GM21723 (cell line): Measurements from ENCODE around the gene AGRN.
A peak's percentile ranks its signal among the peaks of the same experiment; 100 is the strongest.
"Not testable (repeated sequence)": the region's sequence is repeated elsewhere in the genome, so short reads cannot be mapped to it uniquely, and the experiment has no call there.

ENCODE experiments used
- ATAC-seq: cut with Tn5 transposase; IDR thresholded peaks from one replicate; pipeline ENCODE4 v1.9.1; 2021; ENCODE audit warnings: mild to moderate bottlenecking, moderate library complexity; ENCODE audit not compliant: unreplicated experiment

The AGRN gene

GRCh38 chr1:1018321-1018685, 1.6 kb upstream of the AGRN start:
- not testable (repeated sequence) for ATAC-seq

DNA sequence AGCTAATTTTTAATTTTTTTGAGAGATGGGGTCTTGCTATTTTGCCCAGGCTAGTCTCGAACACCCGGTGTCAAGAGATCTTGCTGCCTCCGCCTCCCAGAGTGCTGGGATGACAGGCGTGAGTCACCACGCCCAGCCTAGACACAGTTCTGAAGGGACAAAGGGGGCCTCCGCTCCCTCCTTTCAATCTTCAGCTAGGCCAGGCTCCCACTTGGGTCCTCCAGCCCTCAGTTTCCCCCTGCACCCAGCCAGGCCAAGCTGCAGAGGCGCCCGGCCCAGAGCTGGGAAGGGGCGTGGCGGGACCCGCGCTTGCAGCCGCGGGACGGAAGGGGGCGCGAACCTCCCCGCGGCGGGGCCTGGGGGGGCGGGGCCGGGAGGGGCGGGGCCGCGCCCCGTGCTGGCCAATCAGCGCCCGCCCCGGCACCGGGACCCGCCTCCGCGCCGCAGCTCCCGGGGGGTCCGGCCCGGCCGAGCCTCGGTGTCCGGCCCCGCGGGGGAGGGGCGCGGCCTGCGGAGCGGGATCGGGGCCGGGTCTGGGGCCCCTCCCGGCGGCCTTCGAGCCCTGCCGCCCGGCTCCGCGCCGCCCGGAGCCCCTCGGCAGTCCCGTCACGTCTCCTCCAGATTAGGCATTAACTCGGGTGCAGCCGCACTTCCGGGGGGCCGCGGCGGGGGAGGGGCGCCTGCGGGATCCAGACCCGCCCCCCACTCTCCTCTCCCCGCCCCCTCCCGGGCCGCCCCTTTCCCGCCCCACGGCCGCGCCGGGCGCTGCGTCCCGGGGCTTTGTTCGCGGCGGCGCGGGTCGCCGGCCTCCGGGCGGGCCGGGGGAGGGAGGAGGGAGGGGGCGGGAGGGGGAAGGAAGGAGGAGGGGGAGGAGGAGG, 559 bp upstream of the AGRN start:
- ATAC-seq: peak; percentile 62

GRCh38 chr1:1020415-1021009, 592 bp downstream of the AGRN start:
- ATAC-seq: peak; percentile 2

DNA sequence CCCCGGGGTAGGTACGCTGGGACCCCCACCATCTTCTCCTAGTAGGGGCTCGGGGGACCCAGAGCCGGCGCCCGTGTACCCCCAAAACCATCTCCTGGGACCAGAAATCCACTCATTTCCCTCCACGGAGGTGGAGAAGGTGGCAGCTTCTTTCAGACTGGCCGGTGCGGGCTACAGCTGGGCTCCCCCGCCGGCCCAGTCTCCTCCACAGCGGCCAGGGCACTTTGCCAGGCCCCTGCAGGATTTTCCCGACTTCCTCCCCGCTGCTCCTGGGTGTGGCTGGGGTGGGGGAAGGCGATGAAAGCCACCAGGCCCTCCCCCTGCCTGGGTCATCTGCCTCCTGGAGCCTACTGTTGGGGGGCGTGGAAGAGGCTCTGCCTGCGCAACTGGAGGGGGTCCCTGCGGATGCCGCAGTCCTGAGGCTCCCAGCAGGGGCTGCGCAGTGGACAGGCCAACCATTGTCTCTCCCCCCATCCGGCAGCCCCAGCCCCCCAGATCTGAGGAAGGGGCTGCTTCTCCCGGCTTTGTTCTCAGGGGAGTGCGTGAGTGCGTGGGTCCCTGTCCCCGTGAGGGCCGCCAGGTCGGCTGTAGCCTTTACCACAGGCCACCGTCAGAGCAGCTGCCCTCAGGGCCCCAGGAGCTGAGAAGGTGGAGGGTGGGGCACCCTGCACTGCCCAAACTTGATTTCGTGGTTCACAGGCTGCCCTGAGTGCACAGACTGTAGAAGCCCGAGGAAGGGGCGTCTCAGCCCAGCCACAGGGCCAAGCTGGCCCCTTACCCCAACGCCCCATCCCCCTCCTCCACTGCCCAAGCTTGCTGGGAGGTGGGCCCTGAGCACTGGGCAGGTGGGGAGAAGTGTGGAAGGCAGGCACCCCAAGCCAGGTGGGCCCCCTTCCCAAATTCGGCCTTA, 1.3 kb downstream of the AGRN start:
- no peak for ATAC-seq

GRCh38 chr1:1021920-1022259, 2.0 kb downstream of the AGRN start:
- ATAC-seq: no peak

DNA sequence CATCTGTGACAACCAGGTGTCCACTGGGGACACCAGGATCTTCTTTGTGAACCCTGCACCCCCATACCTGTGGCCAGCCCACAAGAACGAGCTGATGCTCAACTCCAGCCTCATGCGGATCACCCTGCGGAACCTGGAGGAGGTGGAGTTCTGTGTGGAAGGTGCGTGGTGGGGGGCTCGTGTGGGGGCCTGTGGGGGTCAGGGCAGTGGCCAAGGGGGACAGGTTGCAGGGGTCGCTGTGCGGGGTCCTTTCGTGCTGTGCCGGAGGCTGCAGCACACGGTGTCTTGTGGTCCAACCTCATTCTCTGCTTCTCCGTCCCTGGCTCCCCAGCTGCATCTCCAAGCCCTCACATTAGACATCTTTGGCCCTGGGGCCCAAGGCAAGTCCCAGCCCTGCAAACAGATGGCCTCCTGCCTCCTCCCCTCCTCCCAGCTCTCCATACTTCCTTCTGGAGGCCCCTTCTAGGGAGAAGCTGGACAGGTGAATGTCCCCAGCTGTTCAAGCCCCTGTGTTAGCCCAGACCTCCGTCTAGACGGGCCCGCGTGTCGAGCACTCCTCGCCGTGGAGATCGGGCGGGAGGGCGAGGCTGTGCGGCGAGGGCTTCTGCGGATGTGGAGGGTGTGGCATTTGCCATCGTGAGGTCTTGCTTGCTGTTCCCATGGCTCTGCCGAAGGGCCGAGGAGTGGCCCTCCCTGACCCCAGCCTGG, 2.5 kb downstream of the AGRN start:
- no peak for ATAC-seq

DNA sequence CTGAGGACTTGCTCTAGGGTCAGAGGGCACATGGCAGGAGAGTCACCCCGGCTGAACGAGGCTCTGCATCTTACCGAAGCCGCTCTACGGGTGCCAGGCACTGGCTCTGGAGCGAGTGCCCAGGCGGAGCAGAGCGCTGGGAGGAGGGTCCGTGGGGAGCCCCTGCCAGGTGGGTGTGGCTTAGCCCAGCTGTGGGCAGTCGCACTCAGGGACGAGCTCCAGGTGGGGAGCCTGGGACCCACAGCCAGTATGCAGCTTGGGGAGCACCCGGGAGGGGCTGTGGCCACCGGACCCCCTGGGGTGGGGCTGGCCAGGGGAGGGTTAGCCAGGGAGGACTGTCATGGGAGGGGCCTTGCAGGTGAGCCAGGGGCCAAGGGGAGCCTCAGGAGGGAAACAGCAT, 3.8 kb downstream of the AGRN start:
- no peak for ATAC-seq

DNA sequence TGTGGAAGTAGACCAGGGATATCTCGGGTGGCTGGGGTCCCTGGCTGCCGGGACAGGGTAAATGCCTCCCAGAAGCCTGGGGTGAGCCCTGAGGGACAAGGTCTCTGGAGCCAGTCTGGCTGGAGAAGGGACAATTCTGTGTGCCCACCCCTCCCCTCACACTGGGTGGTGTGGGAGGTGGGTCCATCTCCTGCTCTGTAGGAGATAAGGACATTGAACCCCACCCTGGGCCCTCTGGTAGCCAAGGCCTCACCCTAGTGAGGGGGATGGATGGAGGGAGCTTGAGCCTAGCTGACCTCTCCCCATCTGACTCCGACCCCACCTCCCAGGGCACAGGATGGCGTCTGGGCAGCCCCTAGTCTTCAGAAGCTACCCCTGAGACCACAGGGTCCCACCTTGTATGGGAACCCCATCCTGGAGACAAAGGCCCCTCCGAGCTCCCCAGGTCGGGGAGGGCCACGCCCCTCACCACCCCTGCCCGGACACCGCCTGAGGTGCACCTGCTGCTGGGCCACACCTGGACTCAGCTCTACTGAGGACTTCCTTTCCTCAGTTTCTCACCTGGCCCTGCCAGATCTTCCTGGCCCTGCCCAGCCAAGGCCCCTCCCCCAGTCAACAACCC, 4.3 kb downstream of the AGRN start:
- no peak for ATAC-seq

DNA sequence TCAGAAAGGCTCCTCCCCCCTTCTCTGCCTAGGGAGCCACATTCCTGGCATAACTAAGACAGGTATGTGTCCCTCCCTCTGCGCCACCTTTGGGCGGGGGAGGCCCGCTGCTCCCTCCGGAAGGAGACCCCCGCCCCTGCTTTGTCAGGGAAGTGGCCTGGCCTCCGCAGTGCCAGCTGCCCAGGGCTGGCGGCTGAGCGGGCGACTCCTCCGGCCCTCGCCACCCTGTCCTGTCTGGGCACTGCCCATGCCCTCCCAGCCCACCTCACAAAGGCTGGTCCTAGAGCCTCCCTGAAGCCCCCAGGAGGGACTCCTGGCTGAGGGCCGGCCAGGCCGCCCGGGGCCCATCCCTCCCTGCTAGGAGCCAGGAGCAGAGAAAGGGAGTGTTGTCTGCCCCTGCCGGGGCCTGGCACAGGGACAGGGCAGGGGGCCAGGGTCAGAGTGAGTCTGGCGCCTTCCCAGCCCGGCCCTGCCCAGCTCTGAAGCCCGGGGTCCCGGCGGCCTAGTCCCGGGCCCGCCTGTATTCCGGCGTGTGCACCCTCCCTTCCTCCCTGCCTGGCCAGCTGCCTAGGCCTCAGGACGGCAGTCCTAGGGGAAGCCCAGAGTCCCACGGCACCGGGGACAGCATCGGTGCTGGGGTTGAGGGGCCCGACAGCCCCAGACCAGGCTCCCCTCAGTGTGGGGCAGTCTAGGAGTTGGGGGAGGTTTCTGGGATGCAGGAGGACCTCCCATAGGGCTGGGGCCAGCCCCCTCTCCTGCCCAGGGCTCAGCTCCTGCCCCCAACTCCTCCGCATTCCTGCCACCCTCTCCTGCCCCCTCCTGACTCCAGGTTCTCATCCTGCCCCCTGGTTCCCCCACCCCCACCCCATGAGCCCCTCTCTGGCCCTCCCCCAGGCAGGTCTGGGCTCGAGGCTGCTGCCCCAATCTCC, 5.1 kb downstream of the AGRN start:
- ATAC-seq: no peak

- ATAC-seq: no peak
Measured at GRCh38 chr1:1025730-1026129, 5.8 kb downstream of the AGRN start.

DNA sequence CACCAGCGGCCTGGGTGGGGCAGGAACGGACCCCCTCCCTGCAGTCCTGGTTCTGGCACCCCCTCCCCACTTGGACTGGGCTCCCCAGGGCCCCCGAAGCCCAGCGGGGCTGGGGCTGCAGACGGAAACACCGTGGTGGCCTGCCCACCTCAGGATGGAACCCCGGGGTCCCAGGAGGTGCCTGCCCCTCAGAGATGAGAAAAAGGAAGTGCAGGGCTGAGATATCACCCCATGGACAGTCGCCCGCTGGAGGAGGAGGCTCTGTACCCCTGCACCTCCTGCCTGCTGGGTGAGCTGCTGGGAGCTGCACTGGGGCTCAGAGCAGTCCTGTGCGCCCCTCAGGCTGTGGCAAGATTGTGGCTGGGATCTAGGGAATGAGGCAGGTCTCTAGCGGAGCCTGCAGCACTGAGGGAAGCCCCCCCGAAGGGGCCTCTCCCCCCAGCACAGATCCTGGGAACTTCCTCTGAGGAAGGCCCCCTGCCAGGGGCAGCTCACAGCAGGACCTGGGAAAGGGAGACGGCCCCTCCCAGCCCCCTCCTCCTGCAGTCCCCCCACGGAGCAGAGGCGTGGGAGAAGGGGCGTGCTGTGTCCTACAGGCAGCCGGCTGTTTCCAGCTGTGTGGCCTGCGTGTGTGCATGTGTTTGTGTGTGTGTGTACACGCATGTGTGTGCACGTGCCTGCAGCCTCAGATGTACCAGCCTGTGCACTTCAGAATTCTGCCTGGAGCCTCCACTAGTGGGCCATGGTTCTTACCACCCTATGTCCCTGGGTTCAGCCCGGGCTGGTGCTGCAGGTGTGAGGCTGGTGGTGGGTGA, 6.9 kb downstream of the AGRN start:
- no peak for ATAC-seq

DNA sequence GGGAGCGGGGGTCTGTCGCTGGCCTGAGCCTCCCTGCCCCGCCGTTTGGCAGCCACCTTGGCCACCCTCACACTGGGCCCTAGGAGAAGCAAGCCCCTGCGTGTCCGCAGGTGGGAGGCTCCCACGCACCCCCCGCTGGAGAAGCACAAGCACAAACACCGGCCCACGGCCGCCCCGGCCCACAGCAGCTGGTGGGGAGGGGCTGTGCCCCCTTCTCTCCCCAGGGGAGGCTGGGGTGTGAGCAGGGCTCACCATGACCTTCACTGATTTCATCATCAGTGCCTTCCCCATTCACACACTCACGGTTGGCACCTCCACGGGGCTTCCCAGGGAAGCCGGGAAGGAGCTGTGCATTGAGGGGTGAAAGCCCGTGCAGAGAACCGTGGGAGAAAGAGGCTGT, 7.9 kb downstream of the AGRN start:
- ATAC-seq: no peak

DNA sequence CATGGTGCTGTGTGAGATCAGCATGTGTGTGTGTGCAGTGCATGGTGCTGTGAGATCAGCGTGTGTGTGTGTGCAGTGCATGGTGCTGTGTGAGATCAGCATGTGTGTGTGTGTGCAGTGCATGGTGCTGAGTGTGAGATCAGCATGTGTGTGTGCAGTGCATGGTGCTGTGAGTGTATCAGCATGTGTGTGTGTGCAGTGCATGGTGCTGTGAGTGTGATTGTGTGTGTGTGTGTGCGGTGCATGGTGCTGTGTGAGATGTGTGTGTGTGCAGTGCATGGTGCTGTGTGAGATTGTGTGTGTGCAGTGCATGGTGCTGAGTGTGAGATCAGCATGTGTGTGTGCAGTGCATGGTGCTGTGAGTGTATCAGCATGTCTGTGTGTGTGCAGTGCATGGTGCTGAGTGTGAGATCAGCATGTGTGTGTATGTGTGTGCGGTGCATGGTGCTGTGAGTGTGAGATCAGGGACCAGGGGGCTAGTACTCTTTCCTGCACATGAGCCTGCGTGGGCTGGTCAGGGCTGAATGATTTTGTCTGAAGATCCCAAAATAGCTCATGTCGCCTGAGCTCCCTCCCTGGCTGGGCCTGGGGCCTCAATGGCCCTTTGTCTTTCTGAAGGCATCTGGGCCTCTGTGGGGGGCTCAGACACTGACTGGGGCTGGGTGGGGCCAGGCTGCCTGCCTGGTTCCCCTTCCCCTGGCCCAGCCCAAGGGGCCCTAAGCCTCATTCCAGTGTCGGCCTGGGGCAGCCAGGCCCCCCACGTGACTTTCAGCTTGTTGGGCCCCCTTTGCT, 11.1 kb downstream of the AGRN start:
- ATAC-seq: not testable (repeated sequence)

GRCh38 chr1:1031659-1032235, 11.8 kb downstream of the AGRN start:
- ATAC-seq: no peak

- ATAC-seq: no peak
Measured at GRCh38 chr1:1032424-1032823, 12.5 kb downstream of the AGRN start.

GRCh38 chr1:1033009-1033587, 13.2 kb downstream of the AGRN start:
- peak; percentile 78 for ATAC-seq
